BE2C (cell line): ENCODE results near the gene SCRN2.

Source experiments
- DNase-seq: peaks from one replicate; pipeline ENCODE4 v3.0.0-alpha.2; 2020
- H3K27me3 ChIP-seq: fragments of 250-450 bp; sonication (Bioruptor Pico); 2 replicates; pipeline ENCODE4 v1.5.1; 2020; ENCODE audit warnings: mild to moderate bottlenecking
- H3K36me3 ChIP-seq: fragments of 250-450 bp; sonication (Bioruptor Pico); 2 replicates; pipeline ENCODE4 v1.5.1; 2020; ENCODE audit warnings: mild to moderate bottlenecking
- H3K4me1 ChIP-seq: fragments of 250-450 bp; sonication (Bioruptor Pico); 2 replicates; pipeline ENCODE4 v1.5.1; 2020
- H3K4me3 ChIP-seq: 2 replicates; pipeline ENCODE4 v1.5.1; 2011; ENCODE audit warnings: low read depth, low read length
- H3K9me3 ChIP-seq: fragments of 250-450 bp; sonication (Bioruptor Pico); 2 replicates; pipeline ENCODE4 v1.5.1; 2020
- TF ChIP-seq, protein P1 (sequence below): IDR thresholded peaks from 2 replicates; pipeline ENCODE4 v1.5.1; 2012; ENCODE audit warnings: mild to moderate bottlenecking, low read depth, low read length

Gene SCRN2

DNA sequence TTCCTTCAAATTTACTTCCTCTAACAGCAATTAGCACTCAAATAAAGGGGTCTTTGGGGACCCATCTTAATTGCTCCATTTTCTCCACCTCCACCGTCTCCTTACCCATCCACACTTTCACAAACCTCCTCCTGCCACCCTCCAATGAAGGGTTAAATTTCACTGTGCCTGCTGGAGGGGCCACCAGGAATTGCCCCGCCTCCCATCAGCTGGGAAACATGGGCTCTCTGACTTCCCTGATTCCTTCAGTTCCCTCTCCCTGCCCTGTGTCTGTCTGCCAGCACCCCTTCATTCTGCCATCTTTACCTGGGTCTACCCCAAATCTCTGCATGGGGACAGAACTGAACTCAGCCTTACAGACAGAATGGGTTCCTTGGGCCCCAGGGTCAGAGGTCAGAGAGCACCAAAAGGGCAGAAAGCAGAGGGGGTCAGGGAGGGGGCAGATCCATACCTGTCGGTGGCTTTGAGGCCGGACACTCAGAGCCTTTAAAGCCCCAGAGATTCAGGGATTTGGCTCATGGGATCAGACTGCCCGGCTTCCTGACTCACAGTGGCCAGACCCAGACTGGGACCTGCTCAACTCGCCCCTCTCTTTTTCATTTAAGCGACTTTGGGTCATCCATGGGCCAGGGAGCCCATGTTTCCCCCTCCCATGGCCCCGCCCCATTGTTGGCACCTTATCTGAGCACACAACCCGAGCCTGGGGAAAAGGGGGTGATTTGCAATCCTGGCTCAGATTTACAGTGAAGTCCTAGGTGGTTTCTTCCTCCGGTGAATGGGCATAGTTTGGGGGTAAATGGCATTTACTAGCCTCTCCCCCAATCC, 37.3 kb upstream of the SCRN2 start:
- Histone ChIP-seq H3K4me3 (no peak overlapping the region), H3K9me3 (no peaks in the 10 kb centered on the region), H3K27me3 (peaks cover 83% of the 10 kb centered on the region), H3K36me3 (no peaks in the 10 kb centered on the region), H3K4me1 (no peaks in the 10 kb centered on the region)
- TF ChIP-seq, protein P1, sequence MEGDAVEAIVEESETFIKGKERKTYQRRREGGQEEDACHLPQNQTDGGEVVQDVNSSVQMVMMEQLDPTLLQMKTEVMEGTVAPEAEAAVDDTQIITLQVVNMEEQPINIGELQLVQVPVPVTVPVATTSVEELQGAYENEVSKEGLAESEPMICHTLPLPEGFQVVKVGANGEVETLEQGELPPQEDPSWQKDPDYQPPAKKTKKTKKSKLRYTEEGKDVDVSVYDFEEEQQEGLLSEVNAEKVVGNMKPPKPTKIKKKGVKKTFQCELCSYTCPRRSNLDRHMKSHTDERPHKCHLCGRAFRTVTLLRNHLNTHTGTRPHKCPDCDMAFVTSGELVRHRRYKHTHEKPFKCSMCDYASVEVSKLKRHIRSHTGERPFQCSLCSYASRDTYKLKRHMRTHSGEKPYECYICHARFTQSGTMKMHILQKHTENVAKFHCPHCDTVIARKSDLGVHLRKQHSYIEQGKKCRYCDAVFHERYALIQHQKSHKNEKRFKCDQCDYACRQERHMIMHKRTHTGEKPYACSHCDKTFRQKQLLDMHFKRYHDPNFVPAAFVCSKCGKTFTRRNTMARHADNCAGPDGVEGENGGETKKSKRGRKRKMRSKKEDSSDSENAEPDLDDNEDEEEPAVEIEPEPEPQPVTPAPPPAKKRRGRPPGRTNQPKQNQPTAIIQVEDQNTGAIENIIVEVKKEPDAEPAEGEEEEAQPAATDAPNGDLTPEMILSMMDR, result no peak
- DNase-seq, result no peak

DNA sequence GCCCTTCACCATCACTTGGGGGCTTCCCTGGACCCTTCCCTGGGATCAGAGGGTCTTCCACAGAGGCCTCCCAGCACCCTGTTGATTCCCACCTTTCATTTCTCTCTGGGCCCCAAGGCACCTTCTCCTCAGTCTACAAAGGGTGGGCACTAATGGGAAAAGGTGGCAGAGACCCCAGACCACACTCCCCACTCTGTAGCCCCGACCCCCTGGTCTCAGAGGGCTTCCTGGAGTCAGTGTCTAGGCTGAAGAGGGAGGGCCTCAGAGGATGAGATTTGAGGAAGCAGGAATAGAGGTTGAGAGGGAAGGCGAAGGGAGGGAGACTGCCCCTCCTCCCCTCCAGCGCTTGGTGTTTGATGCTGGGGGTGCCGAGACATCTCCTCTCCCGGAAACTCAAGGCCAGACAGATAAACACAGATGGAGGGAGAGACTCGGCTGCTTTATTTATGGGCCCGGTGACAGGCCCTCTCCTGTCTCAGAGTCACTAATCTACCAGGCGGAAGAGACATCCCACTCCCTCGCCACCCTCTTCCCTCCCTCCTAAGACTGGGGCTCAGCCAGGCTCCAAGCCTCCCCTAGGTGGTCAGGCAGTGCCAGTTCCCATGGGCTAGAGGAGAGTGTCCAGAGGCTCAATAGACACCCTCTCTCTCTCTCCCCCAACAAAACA, 36.4 kb upstream of the SCRN2 start:
- peaks cover 88% of the 10 kb centered on the region for H3K27me3 ChIP-seq
- no peak overlapping the region for H3K4me3 ChIP-seq
- H3K36me3 ChIP-seq, result no peaks in the 10 kb centered on the region
- TF ChIP-seq, protein P1, result no peak
- H3K9me3 ChIP-seq, result no peaks in the 10 kb centered on the region
- no peaks in the 10 kb centered on the region for H3K4me1 ChIP-seq
- no peak for DNase-seq

DNA sequence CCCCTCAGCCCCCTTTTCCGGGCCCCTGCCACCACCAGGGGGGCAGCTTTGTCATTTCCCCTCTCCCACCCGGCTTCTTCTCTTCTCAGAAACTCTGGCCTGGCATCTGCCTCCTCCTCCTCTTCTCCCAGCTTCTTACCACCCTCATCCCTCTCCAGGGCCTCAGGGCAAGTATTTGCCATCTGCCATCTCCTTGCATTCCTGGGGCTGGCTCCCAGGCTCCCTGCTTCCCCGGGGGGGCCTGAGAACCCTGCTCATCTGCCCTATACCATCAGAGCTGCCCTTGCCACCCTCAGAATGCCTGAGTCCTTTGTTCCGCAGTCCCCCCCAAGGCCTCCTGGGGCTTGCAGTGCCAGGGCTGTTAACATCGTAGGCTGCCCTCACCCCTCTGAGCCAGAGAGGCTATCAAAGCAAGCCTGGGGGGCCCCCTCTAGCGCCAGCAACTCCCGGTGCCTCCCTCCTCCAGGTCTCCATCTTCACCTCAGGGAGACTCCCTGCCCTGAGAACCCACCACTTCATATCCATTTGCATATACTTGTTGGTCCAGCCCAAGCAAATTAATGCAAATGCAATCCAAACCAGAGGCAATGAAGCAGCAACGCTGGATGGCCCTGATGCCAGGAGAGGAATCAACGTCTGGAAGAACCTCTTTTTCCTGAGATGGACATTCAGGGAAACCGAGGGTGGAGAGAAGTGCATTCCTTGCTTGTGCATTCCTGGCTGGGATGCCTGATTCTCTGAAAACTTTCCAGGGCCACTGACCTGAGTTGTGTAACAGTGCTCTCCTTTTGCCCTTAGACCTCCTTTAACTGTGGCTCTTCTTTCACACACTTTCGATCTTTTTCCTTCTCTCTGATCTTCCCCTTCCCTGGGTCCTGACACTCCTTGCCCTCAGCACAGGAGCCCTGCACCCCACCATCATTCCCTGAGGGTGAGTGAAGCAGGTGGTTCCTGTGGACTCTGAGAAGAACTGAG, 34.2 kb upstream of the SCRN2 start:
- no peaks in the 10 kb centered on the region for H3K9me3 ChIP-seq
- TF ChIP-seq, protein P1, result no peak
- H3K36me3 ChIP-seq, result no peaks in the 10 kb centered on the region
- DNase-seq, result no peak
- H3K4me3 ChIP-seq, result no peak overlapping the region
- H3K4me1 ChIP-seq, result no peaks in the 10 kb centered on the region
- peaks cover 89% of the 10 kb centered on the region for H3K27me3 ChIP-seq

DNA sequence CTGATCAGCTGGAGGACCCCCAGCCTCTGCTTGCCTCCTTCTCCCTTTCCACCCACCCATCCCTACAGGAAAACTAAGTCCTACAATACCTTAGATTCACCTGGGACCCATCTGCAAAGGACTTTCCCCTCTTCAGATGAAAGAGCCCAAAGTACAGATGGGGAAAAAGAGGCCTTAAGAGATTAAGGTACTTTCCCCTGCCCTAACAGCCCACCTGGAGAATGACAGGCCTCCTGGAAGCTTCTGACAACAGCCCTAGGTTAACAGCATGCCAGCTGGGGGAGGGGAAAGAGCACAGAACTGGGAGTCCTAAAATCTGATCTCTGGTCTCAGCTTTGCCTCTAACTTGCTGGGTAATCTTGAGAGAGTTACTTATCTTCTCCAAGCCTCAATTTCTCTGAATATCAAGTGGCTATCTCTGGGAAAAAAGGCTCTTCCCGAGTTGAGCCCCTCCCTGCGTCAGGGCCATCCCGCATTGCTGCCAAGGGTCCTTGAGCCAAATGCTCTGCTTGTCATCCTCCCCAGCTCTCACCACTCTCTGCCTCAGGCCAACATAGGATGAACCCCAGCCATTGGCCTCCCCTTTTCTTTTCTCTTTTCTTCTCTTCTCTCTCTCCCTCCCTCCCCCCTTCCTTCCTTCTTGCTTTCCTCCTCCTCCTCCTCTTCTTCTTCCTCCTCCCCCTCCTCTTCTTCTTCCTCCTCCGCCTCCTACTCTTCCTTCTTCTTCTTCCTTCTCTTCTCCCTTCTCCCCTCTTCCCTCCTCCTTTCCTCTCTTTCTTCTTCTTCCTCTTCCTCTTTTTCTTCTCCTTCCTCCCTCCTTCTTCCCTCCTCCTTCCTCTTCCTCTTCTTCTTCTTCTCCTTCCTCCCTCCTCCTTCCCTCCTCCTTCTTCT, 32.4 kb upstream of the SCRN2 start:
- H3K36me3 ChIP-seq, result no peaks in the 10 kb centered on the region
- H3K27me3 ChIP-seq, result peaks cover 92% of the 10 kb centered on the region
- H3K4me1 ChIP-seq, result no peaks in the 10 kb centered on the region
- H3K9me3 ChIP-seq, result no peaks in the 10 kb centered on the region
- TF ChIP-seq, protein P1, result no peak
- no peak overlapping the region for H3K4me3 ChIP-seq
- no peak for DNase-seq

DNA sequence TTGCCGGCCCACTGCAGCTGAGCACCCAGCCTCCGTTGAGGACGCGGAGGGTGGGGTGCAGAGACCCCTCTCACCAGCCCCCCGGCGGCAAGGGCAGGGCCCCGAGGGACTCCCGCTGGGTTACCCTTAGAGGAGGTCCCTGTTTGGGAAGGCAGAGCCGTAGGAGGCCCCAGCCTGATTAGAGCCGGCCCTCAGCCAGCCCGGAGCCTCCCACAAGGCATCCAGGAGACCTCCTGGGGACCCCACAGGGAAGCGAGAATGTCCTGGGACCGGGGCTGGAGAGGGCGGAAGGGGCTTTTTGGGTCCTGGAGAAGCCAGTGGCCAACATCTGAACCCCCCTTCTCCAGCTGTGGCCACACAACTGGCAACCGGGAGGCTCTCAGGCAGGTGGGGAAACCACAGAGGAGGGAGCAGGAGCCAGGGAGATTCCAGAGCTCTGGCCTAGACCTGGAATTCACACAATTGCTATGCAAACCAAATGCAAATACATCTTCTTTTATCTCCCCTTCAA, 31.6 kb upstream of the SCRN2 start:
- TF ChIP-seq, protein P1, result no peak
- Histone ChIP-seq H3K9me3 (no peaks in the 10 kb centered on the region), H3K27me3 (peaks cover 92% of the 10 kb centered on the region), H3K36me3 (no peaks in the 10 kb centered on the region), H3K4me1 (no peaks in the 10 kb centered on the region), H3K4me3 (no peak overlapping the region)
- DNase-seq, result no peak
